ENCODE results near the gene FKTN. TPM values are rescaled to one million over a fixed set of nuclear protein-coding genes. Genes with fewer than 3 reads are reported as not detected.

FKTN gene
- polyA plus RNA-seq, 1 of the 3 experiments (the other 2 are of a cell fraction) = 5.3 TPM

DNA sequence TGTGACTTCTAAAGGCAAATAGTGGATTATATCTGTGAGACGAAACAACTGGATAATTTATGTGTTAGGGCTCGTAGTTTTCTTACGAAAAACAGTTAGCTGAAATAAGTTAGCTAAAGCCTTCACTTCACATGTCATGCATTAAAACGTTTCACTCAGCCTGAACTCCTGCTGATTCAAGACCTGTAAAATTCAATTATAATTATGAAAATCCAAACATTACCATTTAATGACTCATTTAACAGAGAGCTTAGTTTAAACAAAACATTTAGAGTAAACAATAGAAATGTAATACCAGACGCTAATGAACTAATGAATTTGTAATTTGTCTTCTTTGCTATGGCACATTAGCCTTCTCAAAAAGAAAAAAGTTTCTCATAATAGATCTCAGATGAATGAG, 106.0 kb downstream of the FKTN start:
- POLR2A ChIA-PET = no interaction called here
- TF ChIP-seq, protein P1, sequence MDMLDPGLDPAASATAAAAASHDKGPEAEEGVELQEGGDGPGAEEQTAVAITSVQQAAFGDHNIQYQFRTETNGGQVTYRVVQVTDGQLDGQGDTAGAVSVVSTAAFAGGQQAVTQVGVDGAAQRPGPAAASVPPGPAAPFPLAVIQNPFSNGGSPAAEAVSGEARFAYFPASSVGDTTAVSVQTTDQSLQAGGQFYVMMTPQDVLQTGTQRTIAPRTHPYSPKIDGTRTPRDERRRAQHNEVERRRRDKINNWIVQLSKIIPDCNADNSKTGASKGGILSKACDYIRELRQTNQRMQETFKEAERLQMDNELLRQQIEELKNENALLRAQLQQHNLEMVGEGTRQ (IDR thresholded peaks at IDR 0.05; ENCODE audit: borderline replicate concordance, low read depth, low read length) = no peak
- TF ChIP-seq, protein P2, sequence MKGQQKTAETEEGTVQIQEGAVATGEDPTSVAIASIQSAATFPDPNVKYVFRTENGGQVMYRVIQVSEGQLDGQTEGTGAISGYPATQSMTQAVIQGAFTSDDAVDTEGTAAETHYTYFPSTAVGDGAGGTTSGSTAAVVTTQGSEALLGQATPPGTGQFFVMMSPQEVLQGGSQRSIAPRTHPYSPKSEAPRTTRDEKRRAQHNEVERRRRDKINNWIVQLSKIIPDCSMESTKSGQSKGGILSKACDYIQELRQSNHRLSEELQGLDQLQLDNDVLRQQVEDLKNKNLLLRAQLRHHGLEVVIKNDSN (IDR thresholded peaks at IDR 0.05; ENCODE audit: borderline replicate concordance, low read depth) = no peak
- no peak for TF ChIP-seq TEAD4 (IDR thresholded peaks at IDR 0.05; ENCODE audit: borderline replicate concordance, insufficient read depth)
- no peak for TF ChIP-seq TCF12 (IDR thresholded peaks at IDR 0.05)
- TF ChIP-seq ELF1 (IDR thresholded peaks at IDR 0.05) = no peak
- TF ChIP-seq, protein P3, sequence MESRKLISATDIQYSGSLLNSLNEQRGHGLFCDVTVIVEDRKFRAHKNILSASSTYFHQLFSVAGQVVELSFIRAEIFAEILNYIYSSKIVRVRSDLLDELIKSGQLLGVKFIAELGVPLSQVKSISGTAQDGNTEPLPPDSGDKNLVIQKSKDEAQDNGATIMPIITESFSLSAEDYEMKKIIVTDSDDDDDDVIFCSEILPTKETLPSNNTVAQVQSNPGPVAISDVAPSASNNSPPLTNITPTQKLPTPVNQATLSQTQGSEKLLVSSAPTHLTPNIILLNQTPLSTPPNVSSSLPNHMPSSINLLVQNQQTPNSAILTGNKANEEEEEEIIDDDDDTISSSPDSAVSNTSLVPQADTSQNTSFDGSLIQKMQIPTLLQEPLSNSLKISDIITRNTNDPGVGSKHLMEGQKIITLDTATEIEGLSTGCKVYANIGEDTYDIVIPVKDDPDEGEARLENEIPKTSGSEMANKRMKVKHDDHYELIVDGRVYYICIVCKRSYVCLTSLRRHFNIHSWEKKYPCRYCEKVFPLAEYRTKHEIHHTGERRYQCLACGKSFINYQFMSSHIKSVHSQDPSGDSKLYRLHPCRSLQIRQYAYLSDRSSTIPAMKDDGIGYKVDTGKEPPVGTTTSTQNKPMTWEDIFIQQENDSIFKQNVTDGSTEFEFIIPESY (IDR thresholded peaks at IDR 0.05; ENCODE audit: borderline replicate concordance, low read depth) = no peak
- no peak for TF ChIP-seq SIN3A (IDR thresholded peaks at IDR 0.05; ENCODE audit: borderline replicate concordance, low read depth, low read length)
- TF ChIP-seq POLR2AphosphoS5 (IDR thresholded peaks at IDR 0.05; ENCODE audit: low read depth, low read length) = no peak
- TF ChIP-seq RCOR1 (IDR thresholded peaks at IDR 0.05; ENCODE audit: low read length) = no peak
- TF ChIP-seq, protein P4, sequence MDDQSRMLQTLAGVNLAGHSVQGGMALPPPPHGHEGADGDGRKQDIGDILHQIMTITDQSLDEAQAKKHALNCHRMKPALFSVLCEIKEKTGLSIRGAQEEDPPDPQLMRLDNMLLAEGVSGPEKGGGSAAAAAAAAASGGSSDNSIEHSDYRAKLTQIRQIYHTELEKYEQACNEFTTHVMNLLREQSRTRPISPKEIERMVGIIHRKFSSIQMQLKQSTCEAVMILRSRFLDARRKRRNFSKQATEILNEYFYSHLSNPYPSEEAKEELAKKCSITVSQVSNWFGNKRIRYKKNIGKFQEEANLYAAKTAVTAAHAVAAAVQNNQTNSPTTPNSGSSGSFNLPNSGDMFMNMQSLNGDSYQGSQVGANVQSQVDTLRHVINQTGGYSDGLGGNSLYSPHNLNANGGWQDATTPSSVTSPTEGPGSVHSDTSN (IDR thresholded peaks at IDR 0.05) = no peak
- no peak for TF ChIP-seq SMC3 (IDR thresholded peaks at IDR 0.05; ENCODE audit: low read depth, low read length)
- TF ChIP-seq GABPA (IDR thresholded peaks at IDR 0.05; ENCODE audit: low read depth) = no peak
- TF ChIP-seq, protein P5, sequence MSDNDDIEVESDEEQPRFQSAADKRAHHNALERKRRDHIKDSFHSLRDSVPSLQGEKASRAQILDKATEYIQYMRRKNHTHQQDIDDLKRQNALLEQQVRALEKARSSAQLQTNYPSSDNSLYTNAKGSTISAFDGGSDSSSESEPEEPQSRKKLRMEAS (IDR thresholded peaks at IDR 0.05; ENCODE audit: low read depth) = no peak
- TF ChIP-seq, protein P6, sequence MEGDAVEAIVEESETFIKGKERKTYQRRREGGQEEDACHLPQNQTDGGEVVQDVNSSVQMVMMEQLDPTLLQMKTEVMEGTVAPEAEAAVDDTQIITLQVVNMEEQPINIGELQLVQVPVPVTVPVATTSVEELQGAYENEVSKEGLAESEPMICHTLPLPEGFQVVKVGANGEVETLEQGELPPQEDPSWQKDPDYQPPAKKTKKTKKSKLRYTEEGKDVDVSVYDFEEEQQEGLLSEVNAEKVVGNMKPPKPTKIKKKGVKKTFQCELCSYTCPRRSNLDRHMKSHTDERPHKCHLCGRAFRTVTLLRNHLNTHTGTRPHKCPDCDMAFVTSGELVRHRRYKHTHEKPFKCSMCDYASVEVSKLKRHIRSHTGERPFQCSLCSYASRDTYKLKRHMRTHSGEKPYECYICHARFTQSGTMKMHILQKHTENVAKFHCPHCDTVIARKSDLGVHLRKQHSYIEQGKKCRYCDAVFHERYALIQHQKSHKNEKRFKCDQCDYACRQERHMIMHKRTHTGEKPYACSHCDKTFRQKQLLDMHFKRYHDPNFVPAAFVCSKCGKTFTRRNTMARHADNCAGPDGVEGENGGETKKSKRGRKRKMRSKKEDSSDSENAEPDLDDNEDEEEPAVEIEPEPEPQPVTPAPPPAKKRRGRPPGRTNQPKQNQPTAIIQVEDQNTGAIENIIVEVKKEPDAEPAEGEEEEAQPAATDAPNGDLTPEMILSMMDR (IDR thresholded peaks at IDR 0.05) = no peak
- TF ChIP-seq FOXM1 (IDR thresholded peaks at IDR 0.05; ENCODE audit: low read depth) = no peak
- TF ChIP-seq TAF1 (IDR thresholded peaks at IDR 0.05; ENCODE audit: borderline replicate concordance, low read depth, low read length) = no peak
- no peak for TF ChIP-seq MEF2A (IDR thresholded peaks at IDR 0.05; ENCODE audit: borderline replicate concordance, low read depth)
- no peak for TF ChIP-seq RFX5 (IDR thresholded peaks at IDR 0.05; ENCODE audit: low read length)

More for the DNA sequence above, 106.0 kb downstream of the FKTN start:
- Histone ChIP-seq H4K20me1 (ENCODE audit: insufficient read depth) (no peaks in the 10 kb centered on the region), H3K4me1 (ENCODE audit: control insufficient read depth in 1 of 2, insufficient read depth in 2 of 2, low read depth in 1 of 2, low read length in 1 of 2) (no peaks in the 10 kb centered on the region), H3K27me3 (ENCODE audit: insufficient read depth) (no peaks in the 10 kb centered on the region), H3K4me2 (no peak overlapping the region), H3K9ac (no peak overlapping the region), H3K9me3 (no peaks in the 10 kb centered on the region), H3K27ac (ENCODE audit: low read depth in 2 of 2, low read length in 1 of 2) (no peak overlapping the region), H2AFZ (ENCODE audit: low read depth) (no peak overlapping the region), H3K4me3 (ENCODE audit: low read depth in 2 of 2, low read length in 1 of 2) (no peak overlapping the region), H3F3A (replicated peaks; ENCODE audit: insufficient read depth) (no peaks in the 10 kb centered on the region), H3K9me2 (no peaks in the 10 kb centered on the region), H3K36me3 (replicated peaks in 1 of 2; ENCODE audit: control insufficient read depth in 1 of 2, insufficient read depth in 2 of 2, low read length in 1 of 2) (no peaks in the 10 kb centered on the region), H3K79me2 (ENCODE audit: insufficient read depth) (no peaks in the 10 kb centered on the region)
- CTCF ChIA-PET = interaction anchor here (0.8 to 0.9 kb wide), 2 partner anchors 25 to 539 kb away, joined by 3 read pairs; no protein-coding TSS in a partner anchor
- DNase-seq = no peak
- 69% methylated on average over 5 of the region's 5 CpGs for WGBS (ENCODE audit: low lambda C conversion rate)
